ENCODE results near the gene CEP95.

DNA sequence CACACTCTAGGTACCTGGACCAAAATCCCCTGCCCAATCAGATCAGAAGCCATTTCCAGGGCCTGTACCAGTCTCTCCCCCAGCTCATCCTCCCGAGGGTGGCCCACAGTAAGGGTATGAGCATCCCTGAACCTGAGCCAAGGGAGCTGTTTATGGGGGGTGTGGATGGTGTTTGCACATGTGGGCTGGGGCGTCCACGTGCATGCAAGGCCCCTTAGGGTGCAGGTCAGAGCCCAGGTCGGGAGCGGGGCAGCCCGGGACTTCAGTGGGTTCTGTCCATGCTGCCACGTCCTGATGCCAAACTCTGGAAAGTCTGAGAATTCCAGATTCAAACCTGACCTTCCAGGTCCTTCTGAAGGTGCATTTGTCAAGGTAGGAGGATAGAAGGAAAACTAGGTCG is 48.0 kb upstream of the CEP95 start:
- TF ChIP-seq JUND (IDR thresholded peaks at IDR 0.05) = no peak
- TF ChIP-seq POLR2A (IDR thresholded peaks at IDR 0.05; ENCODE audit: borderline replicate concordance, extremely low read depth, insufficient read depth, insufficient read length) = no peak
- TF ChIP-seq EZH2 (IDR thresholded peaks at IDR 0.05) = no peak
- TF ChIP-seq EZH2phosphoT487 (IDR thresholded peaks at IDR 0.05; ENCODE audit: borderline replicate concordance) = no peak
- TF ChIP-seq, protein P1, sequence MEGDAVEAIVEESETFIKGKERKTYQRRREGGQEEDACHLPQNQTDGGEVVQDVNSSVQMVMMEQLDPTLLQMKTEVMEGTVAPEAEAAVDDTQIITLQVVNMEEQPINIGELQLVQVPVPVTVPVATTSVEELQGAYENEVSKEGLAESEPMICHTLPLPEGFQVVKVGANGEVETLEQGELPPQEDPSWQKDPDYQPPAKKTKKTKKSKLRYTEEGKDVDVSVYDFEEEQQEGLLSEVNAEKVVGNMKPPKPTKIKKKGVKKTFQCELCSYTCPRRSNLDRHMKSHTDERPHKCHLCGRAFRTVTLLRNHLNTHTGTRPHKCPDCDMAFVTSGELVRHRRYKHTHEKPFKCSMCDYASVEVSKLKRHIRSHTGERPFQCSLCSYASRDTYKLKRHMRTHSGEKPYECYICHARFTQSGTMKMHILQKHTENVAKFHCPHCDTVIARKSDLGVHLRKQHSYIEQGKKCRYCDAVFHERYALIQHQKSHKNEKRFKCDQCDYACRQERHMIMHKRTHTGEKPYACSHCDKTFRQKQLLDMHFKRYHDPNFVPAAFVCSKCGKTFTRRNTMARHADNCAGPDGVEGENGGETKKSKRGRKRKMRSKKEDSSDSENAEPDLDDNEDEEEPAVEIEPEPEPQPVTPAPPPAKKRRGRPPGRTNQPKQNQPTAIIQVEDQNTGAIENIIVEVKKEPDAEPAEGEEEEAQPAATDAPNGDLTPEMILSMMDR (IDR thresholded peaks at IDR 0.05 in 2 of 3, conservative IDR thresholded peaks at IDR 0.05 in 1 of 3; ENCODE audit: borderline replicate concordance in 1 of 3, insufficient read depth in 1 of 3, low read depth in 2 of 3, low read length in 2 of 3) = no peak
- no peak for TF ChIP-seq SRF (IDR thresholded peaks at IDR 0.05; ENCODE audit: low read depth)
- TF ChIP-seq, protein P2, sequence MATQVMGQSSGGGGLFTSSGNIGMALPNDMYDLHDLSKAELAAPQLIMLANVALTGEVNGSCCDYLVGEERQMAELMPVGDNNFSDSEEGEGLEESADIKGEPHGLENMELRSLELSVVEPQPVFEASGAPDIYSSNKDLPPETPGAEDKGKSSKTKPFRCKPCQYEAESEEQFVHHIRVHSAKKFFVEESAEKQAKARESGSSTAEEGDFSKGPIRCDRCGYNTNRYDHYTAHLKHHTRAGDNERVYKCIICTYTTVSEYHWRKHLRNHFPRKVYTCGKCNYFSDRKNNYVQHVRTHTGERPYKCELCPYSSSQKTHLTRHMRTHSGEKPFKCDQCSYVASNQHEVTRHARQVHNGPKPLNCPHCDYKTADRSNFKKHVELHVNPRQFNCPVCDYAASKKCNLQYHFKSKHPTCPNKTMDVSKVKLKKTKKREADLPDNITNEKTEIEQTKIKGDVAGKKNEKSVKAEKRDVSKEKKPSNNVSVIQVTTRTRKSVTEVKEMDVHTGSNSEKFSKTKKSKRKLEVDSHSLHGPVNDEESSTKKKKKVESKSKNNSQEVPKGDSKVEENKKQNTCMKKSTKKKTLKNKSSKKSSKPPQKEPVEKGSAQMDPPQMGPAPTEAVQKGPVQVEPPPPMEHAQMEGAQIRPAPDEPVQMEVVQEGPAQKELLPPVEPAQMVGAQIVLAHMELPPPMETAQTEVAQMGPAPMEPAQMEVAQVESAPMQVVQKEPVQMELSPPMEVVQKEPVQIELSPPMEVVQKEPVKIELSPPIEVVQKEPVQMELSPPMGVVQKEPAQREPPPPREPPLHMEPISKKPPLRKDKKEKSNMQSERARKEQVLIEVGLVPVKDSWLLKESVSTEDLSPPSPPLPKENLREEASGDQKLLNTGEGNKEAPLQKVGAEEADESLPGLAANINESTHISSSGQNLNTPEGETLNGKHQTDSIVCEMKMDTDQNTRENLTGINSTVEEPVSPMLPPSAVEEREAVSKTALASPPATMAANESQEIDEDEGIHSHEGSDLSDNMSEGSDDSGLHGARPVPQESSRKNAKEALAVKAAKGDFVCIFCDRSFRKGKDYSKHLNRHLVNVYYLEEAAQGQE (IDR thresholded peaks at IDR 0.05; ENCODE audit: low read depth) = no peak
- TF ChIP-seq ZFX (IDR thresholded peaks at IDR 0.05) = no peak
- no peak for TF ChIP-seq TCF7L2 (IDR thresholded peaks at IDR 0.05; ENCODE audit: borderline replicate concordance, extremely low read depth, insufficient read depth, insufficient read length)

Data from HCT116 (cell line).